Measurements from ENCODE around the gene FRS3. TPM values are rescaled to one million over a fixed set of nuclear protein-coding genes. Genes with fewer than 3 reads are reported as not detected.

The FRS3 gene
- total and polyA plus RNA-seq, 2 of the 13 experiments (the other 11 are each of a cell fraction or from before 2014, with no cell fraction given): 3.0 to 7.4 TPM

DNA sequence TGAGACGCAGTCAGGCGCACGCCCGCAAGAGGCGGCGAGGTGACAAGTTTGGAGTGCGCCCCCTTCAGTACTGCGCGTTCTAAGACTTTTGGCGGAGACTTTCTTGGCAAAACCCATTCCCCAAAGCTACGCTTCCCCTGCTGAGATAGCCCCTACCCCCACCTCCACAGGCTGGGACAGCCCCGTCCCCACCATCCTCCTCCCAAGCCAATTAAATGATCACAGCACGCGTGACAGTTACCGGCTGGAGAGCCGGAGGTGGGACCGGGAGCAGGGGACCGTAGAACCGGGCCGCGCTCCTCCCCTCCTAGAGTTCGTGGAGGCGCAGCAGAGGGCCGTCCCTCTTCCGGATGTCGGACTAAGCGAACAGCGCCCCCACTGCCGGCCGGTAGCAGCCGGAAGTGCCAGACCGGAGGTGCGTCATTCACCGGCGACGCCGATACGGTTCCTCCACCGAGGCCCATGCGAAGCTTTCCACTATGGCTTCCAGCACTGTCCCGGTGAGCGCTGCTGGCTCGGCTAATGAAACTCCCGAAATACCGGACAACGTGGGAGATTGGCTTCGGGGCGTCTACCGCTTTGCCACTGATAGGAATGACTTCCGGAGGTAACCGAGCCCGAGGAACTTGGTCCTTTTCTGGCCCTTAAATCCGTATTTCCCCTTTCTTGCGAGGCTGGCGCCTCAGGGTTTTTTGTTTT, 7.7 kb upstream of the FRS3 start, which contains the start of gene TOMM6 (continued):
- TF ChIP-seq, protein P1, sequence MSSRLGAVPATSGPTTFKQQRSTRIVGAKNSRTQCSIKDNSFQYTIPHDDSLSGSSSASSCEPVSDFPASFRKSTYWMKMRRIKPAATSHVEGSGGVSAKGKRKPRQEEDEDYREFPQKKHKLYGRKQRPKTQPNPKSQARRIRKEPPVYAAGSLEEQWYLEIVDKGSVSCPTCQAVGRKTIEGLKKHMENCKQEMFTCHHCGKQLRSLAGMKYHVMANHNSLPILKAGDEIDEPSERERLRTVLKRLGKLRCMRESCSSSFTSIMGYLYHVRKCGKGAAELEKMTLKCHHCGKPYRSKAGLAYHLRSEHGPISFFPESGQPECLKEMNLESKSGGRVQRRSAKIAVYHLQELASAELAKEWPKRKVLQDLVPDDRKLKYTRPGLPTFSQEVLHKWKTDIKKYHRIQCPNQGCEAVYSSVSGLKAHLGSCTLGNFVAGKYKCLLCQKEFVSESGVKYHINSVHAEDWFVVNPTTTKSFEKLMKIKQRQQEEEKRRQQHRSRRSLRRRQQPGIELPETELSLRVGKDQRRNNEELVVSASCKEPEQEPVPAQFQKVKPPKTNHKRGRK (CRISPR knock-in tag; IDR thresholded peaks at IDR 0.05): peak; percentile 88; the same call in 1 of the 2 replicates
- no peak for TF ChIP-seq SMC3 (IDR thresholded peaks at IDR 0.05; ENCODE audit: low read length)
- no peak for TF ChIP-seq KDM6A (CRISPR knock-in tag; IDR thresholded peaks at IDR 0.05; ENCODE audit: low read depth)
- peak; percentile 91; the same call in 1 of the 2 replicates for TF ChIP-seq ARID2 (CRISPR knock-in tag; IDR thresholded peaks at IDR 0.05; ENCODE audit: borderline replicate concordance)
- TF ChIP-seq, protein P2, sequence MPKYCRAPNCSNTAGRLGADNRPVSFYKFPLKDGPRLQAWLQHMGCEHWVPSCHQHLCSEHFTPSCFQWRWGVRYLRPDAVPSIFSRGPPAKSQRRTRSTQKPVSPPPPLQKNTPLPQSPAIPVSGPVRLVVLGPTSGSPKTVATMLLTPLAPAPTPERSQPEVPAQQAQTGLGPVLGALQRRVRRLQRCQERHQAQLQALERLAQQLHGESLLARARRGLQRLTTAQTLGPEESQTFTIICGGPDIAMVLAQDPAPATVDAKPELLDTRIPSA (CRISPR knock-in tag; IDR thresholded peaks at IDR 0.05; ENCODE audit: borderline replicate concordance): peak; percentile 92
- no peak for TF ChIP-seq NCOR1 (IDR thresholded peaks at IDR 0.05; ENCODE audit: borderline replicate concordance, low read length)
- peak; percentile 89 for TF ChIP-seq AGO2 (optimal IDR thresholded peaks at IDR 0.05; ENCODE audit: low read depth, low read length)
- no peak for TF ChIP-seq ZNF569 (CRISPR knock-in tag; IDR thresholded peaks at IDR 0.05; ENCODE audit: borderline replicate concordance)
- no peak for TF ChIP-seq SRSF9 (IDR thresholded peaks at IDR 0.05; ENCODE audit: borderline replicate concordance, insufficient read depth, low read depth, low read length, poor library complexity, severe bottlenecking)
- TF ChIP-seq ZNF816 (CRISPR knock-in tag; IDR thresholded peaks at IDR 0.05; ENCODE audit: borderline replicate concordance): peak; percentile 86
- 0 out of 2 replicates have a peak, but pooled peaks have one; percentile 81 for TF ChIP-seq ZNF724P (CRISPR knock-in tag; IDR thresholded peaks at IDR 0.05; ENCODE audit: borderline replicate concordance)
- TF ChIP-seq FOXA1 (IDR thresholded peaks at IDR 0.05): no peak
- TF ChIP-seq FOXA1 (CRISPR knock-in tag; IDR thresholded peaks at IDR 0.05): 0 out of 2 replicates have a peak, but pooled peaks have one; percentile 31
- TF ChIP-seq, protein P3, sequence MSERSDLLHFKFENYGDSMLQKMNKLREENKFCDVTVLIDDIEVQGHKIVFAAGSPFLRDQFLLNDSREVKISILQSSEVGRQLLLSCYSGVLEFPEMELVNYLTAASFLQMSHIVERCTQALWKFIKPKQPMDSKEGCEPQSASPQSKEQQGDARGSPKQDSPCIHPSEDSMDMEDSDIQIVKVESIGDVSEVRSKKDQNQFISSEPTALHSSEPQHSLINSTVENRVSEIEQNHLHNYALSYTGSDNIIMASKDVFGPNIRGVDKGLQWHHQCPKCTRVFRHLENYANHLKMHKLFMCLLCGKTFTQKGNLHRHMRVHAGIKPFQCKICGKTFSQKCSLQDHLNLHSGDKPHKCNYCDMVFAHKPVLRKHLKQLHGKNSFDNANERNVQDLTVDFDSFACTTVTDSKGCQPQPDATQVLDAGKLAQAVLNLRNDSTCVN (CRISPR knock-in tag; IDR thresholded peaks at IDR 0.05; ENCODE audit: borderline replicate concordance): peak; percentile 82; the same call in 1 of the 2 replicates
- TF ChIP-seq CREB1 (IDR thresholded peaks at IDR 0.05): peak; percentile 97
- peak; percentile 99 for TF ChIP-seq CREB1 (CRISPR knock-in tag; IDR thresholded peaks at IDR 0.05)
- TF ChIP-seq POLR2A (IDR thresholded peaks at IDR 0.05; ENCODE audit: insufficient read depth in 1 of 2, low read depth in 2 of 2, low read length in 2 of 2): peak in 1 of 2 experiments; percentile 98; a peak in 2 of 4 replicates
- no peak for TF ChIP-seq BCL6 (CRISPR knock-in tag; IDR thresholded peaks at IDR 0.05)
- TF ChIP-seq MAZ (IDR thresholded peaks at IDR 0.05; ENCODE audit: borderline replicate concordance, low read depth, low read length): peak; percentile 85
- TF ChIP-seq MAZ (CRISPR knock-in tag; IDR thresholded peaks at IDR 0.05; ENCODE audit: low read depth): peak; percentile 97
- TF ChIP-seq MED1 (CRISPR knock-in tag; IDR thresholded peaks at IDR 0.05): peak; percentile 91
- TF ChIP-seq, protein P4, sequence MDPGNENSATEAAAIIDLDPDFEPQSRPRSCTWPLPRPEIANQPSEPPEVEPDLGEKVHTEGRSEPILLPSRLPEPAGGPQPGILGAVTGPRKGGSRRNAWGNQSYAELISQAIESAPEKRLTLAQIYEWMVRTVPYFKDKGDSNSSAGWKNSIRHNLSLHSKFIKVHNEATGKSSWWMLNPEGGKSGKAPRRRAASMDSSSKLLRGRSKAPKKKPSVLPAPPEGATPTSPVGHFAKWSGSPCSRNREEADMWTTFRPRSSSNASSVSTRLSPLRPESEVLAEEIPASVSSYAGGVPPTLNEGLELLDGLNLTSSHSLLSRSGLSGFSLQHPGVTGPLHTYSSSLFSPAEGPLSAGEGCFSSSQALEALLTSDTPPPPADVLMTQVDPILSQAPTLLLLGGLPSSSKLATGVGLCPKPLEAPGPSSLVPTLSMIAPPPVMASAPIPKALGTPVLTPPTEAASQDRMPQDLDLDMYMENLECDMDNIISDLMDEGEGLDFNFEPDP (CRISPR knock-in tag; conservative IDR thresholded peaks at IDR 0.05): no peak
- TF ChIP-seq SIN3B (IDR thresholded peaks at IDR 0.05; ENCODE audit: low read length): peak; percentile 97
- TF ChIP-seq NFYB (CRISPR knock-in tag; IDR thresholded peaks at IDR 0.05): peak; percentile 52; the same call in 1 of the 2 replicates
- 0 out of 2 replicates have a peak, but pooled peaks have one; percentile 39 for TF ChIP-seq ZFYVE20 (CRISPR knock-in tag; IDR thresholded peaks at IDR 0.05; ENCODE audit: borderline replicate concordance, low read depth)
- 0 out of 2 replicates have a peak, but pooled peaks have one; percentile 2 for TF ChIP-seq ZNF589 (CRISPR knock-in tag; conservative IDR thresholded peaks at IDR 0.05)
- peak; percentile 90 for TF ChIP-seq TGIF2 (CRISPR knock-in tag; IDR thresholded peaks at IDR 0.05)
